ENCODE measurements around the gene SARS2.

- TF ChIP-seq CTCF (IDR thresholded peaks at IDR 0.05; ENCODE audit: low read depth, low read length, poor library complexity, severe bottlenecking) (no peak), EZH2phosphoT487 (IDR thresholded peaks at IDR 0.05; ENCODE audit: borderline replicate concordance, low read length) (no peak)
Measured at GRCh38 chr19:38931521-38931793, 894 bp upstream of the SARS2 start.
